Astrocyte (in vitro differentiated cells and primary cell): Measurements from ENCODE around the gene PFDN6. TPM values are rescaled to one million over a fixed set of nuclear protein-coding genes. Genes with fewer than 3 reads are reported as not detected.

Experiments
- DNase-seq: peaks from one replicate; pipeline ENCODE4 v3.0.0-alpha.2; 2010; ENCODE audit warnings: low read depth
- FAIRE-seq: peaks from 2 replicates; lab custom pipeline; 2011; peaks lifted over from hg19 to GRCh38; lab: Jason Lieb, UNC
- H2AFZ ChIP-seq: 2 replicates; pipeline ENCODE4 v1.6.0; 2012; ENCODE audit warnings: low read depth, low read length, inconsistent platforms
- H3K27ac ChIP-seq: 2 replicates; pipeline ENCODE4 v1.5.1; 2011; ENCODE audit warnings: low read depth, low read length, inconsistent platforms
- H3K27me3 ChIP-seq: 2 replicates; pipeline ENCODE4 v1.6.0; 2011; ENCODE audit warnings: low read length, inconsistent platforms; ENCODE audit not compliant: insufficient read depth
- H3K36me3 ChIP-seq: 2 replicates; pipeline ENCODE4 v1.5.1; 2011; ENCODE audit warnings: low read length, inconsistent platforms; ENCODE audit not compliant: insufficient read depth
- H3K4me1 ChIP-seq: 2 replicates; pipeline ENCODE4 v1.5.1; 2011; ENCODE audit warnings: low read length, inconsistent platforms; ENCODE audit not compliant: insufficient read depth
- H3K4me2 ChIP-seq: 2 replicates; pipeline ENCODE4 v1.6.0; 2012; ENCODE audit warnings: low read length, inconsistent platforms
- H3K4me3 ChIP-seq: 2 replicates; pipeline ENCODE4 v1.5.1; 2011; ENCODE audit warnings: low read depth, mild to moderate bottlenecking, low read length, inconsistent platforms; ENCODE audit not compliant: insufficient read depth
- H3K79me2 ChIP-seq: 2 replicates; pipeline ENCODE4 v1.6.0; 2012; ENCODE audit warnings: mild to moderate bottlenecking, low read length, inconsistent platforms; ENCODE audit not compliant: insufficient read depth
- H3K9ac ChIP-seq: 2 replicates; pipeline ENCODE4 v1.6.0; 2012; ENCODE audit warnings: mild to moderate bottlenecking, low read length, inconsistent platforms
- H3K9me3 ChIP-seq: 2 replicates; pipeline ENCODE4 v1.5.1; 2012; ENCODE audit warnings: low read depth, mild to moderate bottlenecking, low read length, inconsistent platforms; ENCODE audit not compliant: insufficient read depth
- H4K20me1 ChIP-seq: 2 replicates; pipeline ENCODE4 v1.6.0; 2012; ENCODE audit warnings: low read length, inconsistent platforms; ENCODE audit not compliant: insufficient read depth
- H3K27ac Mint-ChIP-seq: one replicate; pipeline ENCODE4 v1.8.0; 2021; ENCODE audit warnings: mild to moderate bottlenecking, mixed read lengths; ENCODE audit not compliant: unreplicated experiment
- H3K27me3 Mint-ChIP-seq: one replicate; pipeline ENCODE4 v1.8.0; 2021; ENCODE audit warnings: low read depth, mixed read lengths; ENCODE audit not compliant: unreplicated experiment
- H3K36me3 Mint-ChIP-seq: one replicate; pipeline ENCODE4 v1.8.0; 2021; ENCODE audit warnings: low read depth, mixed read lengths; ENCODE audit not compliant: unreplicated experiment
- H3K4me1 Mint-ChIP-seq: one replicate; pipeline ENCODE4 v1.8.0; 2021; ENCODE audit warnings: low read depth, mixed read lengths; ENCODE audit not compliant: unreplicated experiment
- H3K4me3 Mint-ChIP-seq: one replicate; pipeline ENCODE4 v1.8.0; 2021; ENCODE audit warnings: mild to moderate bottlenecking, moderate library complexity, mixed read lengths; ENCODE audit not compliant: unreplicated experiment
- H3K9me3 Mint-ChIP-seq: one replicate; pipeline ENCODE4 v1.8.0; 2021; ENCODE audit warnings: mild to moderate bottlenecking, mixed read lengths; ENCODE audit not compliant: unreplicated experiment
- CTCF ChIP-seq: IDR thresholded peaks from 2 replicates; pipeline ENCODE4 v1.5.1; 2011; ENCODE audit warnings: low read depth, mild to moderate bottlenecking, inconsistent platforms, low read length, moderate library complexity; ENCODE audit not compliant: insufficient read depth
- EZH2 ChIP-seq: IDR thresholded peaks from 2 replicates; pipeline ENCODE4 v1.6.1; 2012; ENCODE audit warnings: mild to moderate bottlenecking, low read length, inconsistent platforms; ENCODE audit not compliant: insufficient read depth
- total RNA-seq: library from RNA; stranded (reverse); gene quantifications from 2 replicates; pipeline ENCODE4 v1.2.1, GENCODE V29; 2021

The PFDN6 gene
- total RNA-seq, 1 donor from 2014 or later = 56.7 TPM

GRCh38 chr6:33318426-33319073 is 29.1 kb downstream of the PFDN6 start:
- peaks cover 10% of the 10 kb centered on the region for H3K36me3 Mint-ChIP-seq
- peak overlapping the region; percentile 73 for H3K9ac ChIP-seq
- peaks cover 59% of the 10 kb centered on the region for H3K4me1 ChIP-seq
- H3K4me1 Mint-ChIP-seq = peaks cover 29% of the 10 kb centered on the region
- H3K27ac Mint-ChIP-seq = peak overlapping the region; percentile 99
- DNase-seq (no peak), FAIRE-seq (no peak)
- H3K27me3 ChIP-seq = no peaks in the 10 kb centered on the region
- H3K9me3 ChIP-seq = no peaks in the 10 kb centered on the region
- peak overlapping the region; percentile 67 for H3K4me3 ChIP-seq
- H3K36me3 ChIP-seq = peaks cover 27% of the 10 kb centered on the region
- H4K20me1 ChIP-seq = peaks cover 14% of the 10 kb centered on the region
- H3K27ac ChIP-seq = peak overlapping the region; percentile 72
- TF ChIP-seq CTCF (no peak), EZH2 (no peak)
- no peaks in the 10 kb centered on the region for H3K9me3 Mint-ChIP-seq
- H3K27me3 Mint-ChIP-seq = no peaks in the 10 kb centered on the region
- H3K4me2 ChIP-seq = peak overlapping the region; percentile 83
- H2AFZ ChIP-seq = no peak overlapping the region
- H3K4me3 Mint-ChIP-seq = peak overlapping the region; percentile 95
- H3K79me2 ChIP-seq = peaks cover 62% of the 10 kb centered on the region

DNA sequence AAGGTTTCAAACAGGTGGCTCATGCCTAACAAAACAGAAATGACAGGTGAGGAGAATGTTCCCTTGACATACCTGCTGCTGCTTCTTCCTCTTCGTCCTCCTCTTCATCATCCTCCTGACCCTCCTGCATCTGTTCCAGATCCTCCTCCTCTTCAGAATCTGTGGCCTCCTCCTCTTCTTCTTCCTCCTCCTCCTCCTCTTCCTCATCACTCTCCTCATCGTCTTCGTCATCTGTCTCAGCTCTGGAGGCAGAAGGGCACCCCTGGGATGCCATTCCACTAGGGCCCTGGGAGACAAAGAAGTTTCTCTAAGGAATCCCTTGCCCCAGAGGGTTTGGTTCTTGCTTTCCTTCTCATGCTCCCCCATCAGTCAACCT is 30.5 kb downstream of the PFDN6 start:
- Histone ChIP-seq H2AFZ (no peak overlapping the region), H4K20me1 (peaks cover 14% of the 10 kb centered on the region), H3K79me2 (peaks cover 51% of the 10 kb centered on the region), H3K4me3 (peak overlapping the region; percentile 7), H3K36me3 (peaks cover 27% of the 10 kb centered on the region), H3K27ac (peak overlapping the region; percentile 81), H3K4me1 (peaks cover 57% of the 10 kb centered on the region), H3K9me3 (no peaks in the 10 kb centered on the region), H3K9ac (peak overlapping the region; percentile 63), H3K4me2 (peak overlapping the region; percentile 92), H3K27me3 (no peaks in the 10 kb centered on the region)
- Mint-ChIP-seq H3K27me3 (no peaks in the 10 kb centered on the region), H3K9me3 (no peaks in the 10 kb centered on the region), H3K27ac (peak overlapping the region; percentile 62), H3K36me3 (peaks cover 8% of the 10 kb centered on the region), H3K4me3 (peak overlapping the region; percentile 80), H3K4me1 (peaks cover 23% of the 10 kb centered on the region)
- TF ChIP-seq CTCF (no peak), EZH2 (no peak)
- FAIRE-seq (no peak), DNase-seq (no peak)
